Measurements from ENCODE around the gene NPPC. TPM values are rescaled to one million over a fixed set of nuclear protein-coding genes. Genes with fewer than 3 reads are reported as not detected.

The NPPC gene
- total RNA-seq, 1 donor from 2014 or later, result not detected

DNA sequence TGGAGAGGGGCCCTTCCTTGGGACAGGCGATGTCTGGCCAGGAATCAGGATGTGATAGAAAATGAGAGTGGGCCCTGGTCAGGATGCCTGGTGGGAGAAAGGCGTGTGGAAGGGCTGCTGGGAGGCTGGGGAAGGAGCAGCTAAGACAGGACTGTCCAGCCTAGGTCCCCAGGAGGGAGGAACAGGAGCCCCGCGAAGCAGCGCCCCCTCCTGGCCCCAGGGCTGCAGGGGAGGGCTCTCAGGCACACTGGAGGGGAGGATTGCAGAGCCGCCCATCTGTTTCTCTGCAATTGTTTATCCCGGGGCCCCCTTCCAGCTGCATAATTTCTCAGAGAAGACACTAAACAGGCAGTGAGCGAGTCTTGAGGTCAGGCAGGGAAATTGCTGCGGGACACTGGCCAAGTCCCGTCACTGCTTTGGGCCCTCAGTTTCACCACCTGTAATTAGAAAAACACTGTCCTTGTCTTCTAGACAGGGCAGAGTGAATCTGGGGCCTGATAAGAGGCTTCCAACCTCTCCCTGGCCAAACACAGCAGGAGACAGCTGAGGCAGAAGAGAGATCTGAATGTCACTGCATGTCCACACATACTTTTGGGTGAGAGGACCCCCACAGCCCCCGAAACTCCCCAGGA is 3.9 kb upstream of the NPPC start:
- Histone ChIP-seq H3K27me3 (ENCODE audit: control insufficient read depth, insufficient read depth, low read length) (peaks cover 21% of the 10 kb centered on the region), H3K36me3 (ENCODE audit: control insufficient read depth, insufficient read depth, low read length) (no peaks in the 10 kb centered on the region), H3K4me3 (ENCODE audit: low read depth, low read length) (no peak overlapping the region)
- DNase-seq (ENCODE audit: low read depth), result no peak
- FAIRE-seq, result no peak
- TF ChIP-seq, protein P1, sequence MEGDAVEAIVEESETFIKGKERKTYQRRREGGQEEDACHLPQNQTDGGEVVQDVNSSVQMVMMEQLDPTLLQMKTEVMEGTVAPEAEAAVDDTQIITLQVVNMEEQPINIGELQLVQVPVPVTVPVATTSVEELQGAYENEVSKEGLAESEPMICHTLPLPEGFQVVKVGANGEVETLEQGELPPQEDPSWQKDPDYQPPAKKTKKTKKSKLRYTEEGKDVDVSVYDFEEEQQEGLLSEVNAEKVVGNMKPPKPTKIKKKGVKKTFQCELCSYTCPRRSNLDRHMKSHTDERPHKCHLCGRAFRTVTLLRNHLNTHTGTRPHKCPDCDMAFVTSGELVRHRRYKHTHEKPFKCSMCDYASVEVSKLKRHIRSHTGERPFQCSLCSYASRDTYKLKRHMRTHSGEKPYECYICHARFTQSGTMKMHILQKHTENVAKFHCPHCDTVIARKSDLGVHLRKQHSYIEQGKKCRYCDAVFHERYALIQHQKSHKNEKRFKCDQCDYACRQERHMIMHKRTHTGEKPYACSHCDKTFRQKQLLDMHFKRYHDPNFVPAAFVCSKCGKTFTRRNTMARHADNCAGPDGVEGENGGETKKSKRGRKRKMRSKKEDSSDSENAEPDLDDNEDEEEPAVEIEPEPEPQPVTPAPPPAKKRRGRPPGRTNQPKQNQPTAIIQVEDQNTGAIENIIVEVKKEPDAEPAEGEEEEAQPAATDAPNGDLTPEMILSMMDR (IDR thresholded peaks at IDR 0.05; ENCODE audit: insufficient read depth, low read length, severe bottlenecking), result peak; percentile 25

DNA sequence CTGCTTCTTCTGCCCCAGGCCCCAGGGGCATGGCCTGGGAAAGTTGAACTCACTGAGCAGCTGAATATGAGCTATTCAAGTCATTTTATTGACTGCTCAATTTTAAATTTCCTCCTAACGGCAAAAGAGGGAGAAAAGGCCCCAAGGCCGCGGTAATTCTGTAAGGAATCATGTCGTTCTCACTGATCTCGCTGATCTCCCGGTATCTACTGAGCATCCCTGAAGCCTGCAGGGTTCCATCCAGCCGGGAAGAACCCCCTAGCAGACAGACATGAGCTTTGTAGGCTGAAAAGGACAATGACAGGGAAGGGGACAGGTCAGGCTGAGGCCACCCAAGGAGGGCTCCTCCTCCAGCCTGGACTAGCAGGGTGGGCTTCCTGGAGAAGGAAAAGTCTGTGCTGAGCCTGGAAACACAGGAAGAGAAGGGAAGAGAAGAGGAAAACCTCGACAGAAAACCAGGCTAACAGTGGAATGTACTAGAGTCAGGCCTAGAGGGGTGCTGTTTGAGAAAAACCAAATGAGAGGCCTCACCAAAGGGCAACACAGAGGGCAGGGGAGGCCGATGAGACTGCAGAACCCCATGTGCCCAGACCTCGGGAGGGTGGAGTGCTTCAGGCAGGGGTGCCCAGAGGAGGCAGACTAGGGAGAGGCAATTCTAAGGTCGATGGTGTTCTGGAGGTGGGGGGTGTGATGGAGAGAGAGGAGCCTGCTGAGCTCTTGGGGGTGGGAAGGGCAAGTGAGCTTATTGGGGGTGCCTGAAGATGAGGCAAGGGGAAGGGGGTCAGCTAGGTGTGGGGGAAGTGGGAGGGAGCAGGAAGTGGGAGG is 2.9 kb upstream of the NPPC start:
- TF ChIP-seq, protein P1 (IDR thresholded peaks at IDR 0.05; ENCODE audit: insufficient read depth, low read length, severe bottlenecking), result no peak
- DNase-seq (ENCODE audit: low read depth) (no peak), FAIRE-seq (no peak)
- no peak overlapping the region for H3K4me3 ChIP-seq (ENCODE audit: low read depth, low read length)
- H3K36me3 ChIP-seq (ENCODE audit: control insufficient read depth, insufficient read depth, low read length), result no peaks in the 10 kb centered on the region
- peaks cover 31% of the 10 kb centered on the region for H3K27me3 ChIP-seq (ENCODE audit: control insufficient read depth, insufficient read depth, low read length)

DNA sequence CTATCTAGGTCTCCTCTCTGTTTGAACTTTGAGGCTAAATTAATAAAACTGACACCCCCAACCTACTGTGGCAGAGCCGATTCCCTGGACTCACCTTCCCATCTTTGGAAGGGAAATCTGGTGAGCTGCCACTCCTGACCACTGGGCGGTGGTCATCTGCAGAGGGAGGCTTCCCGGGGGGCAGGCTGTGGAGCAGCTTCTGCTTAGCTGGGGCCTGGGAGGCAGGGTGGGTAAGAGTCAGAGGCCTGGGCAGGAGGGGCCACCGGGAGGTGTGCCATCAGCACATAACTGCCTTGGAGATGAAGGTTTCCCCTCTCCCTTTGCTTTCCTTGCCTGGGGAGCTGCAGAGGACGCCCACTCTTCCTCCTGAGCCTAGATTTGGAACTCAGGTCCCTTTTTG is 2.3 kb upstream of the NPPC start:
- no peaks in the 10 kb centered on the region for H3K36me3 ChIP-seq (ENCODE audit: control insufficient read depth, insufficient read depth, low read length)
- TF ChIP-seq, protein P1 (IDR thresholded peaks at IDR 0.05; ENCODE audit: insufficient read depth, low read length, severe bottlenecking), result no peak
- peaks cover 33% of the 10 kb centered on the region for H3K27me3 ChIP-seq (ENCODE audit: control insufficient read depth, insufficient read depth, low read length)
- H3K4me3 ChIP-seq (ENCODE audit: low read depth, low read length), result no peak overlapping the region
- no peak for FAIRE-seq
- DNase-seq (ENCODE audit: low read depth), result no peak

DNA sequence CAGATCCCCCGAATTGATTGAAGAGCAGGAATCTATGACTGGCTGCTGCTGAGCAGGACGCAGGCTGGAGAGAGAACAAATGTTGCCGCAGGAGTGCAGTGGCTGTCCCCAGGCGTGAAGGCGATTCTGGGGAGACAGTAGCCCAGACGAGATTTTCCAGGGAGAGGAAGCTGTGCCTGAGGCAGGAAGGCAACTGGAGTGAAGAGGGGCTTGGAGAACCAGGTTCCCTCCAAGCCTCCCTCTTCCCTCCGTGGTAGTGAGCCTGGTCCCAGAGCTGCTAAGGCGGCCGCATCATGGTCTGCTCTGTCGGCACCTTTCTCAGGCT is 1.3 kb upstream of the NPPC start:
- no peak for DNase-seq (ENCODE audit: low read depth)
- no peak for FAIRE-seq
- TF ChIP-seq, protein P1 (IDR thresholded peaks at IDR 0.05; ENCODE audit: insufficient read depth, low read length, severe bottlenecking), result no peak
- no peak overlapping the region for H3K4me3 ChIP-seq (ENCODE audit: low read depth, low read length)
- H3K36me3 ChIP-seq (ENCODE audit: control insufficient read depth, insufficient read depth, low read length), result no peaks in the 10 kb centered on the region
- H3K27me3 ChIP-seq (ENCODE audit: control insufficient read depth, insufficient read depth, low read length), result peaks cover 33% of the 10 kb centered on the region

DNA sequence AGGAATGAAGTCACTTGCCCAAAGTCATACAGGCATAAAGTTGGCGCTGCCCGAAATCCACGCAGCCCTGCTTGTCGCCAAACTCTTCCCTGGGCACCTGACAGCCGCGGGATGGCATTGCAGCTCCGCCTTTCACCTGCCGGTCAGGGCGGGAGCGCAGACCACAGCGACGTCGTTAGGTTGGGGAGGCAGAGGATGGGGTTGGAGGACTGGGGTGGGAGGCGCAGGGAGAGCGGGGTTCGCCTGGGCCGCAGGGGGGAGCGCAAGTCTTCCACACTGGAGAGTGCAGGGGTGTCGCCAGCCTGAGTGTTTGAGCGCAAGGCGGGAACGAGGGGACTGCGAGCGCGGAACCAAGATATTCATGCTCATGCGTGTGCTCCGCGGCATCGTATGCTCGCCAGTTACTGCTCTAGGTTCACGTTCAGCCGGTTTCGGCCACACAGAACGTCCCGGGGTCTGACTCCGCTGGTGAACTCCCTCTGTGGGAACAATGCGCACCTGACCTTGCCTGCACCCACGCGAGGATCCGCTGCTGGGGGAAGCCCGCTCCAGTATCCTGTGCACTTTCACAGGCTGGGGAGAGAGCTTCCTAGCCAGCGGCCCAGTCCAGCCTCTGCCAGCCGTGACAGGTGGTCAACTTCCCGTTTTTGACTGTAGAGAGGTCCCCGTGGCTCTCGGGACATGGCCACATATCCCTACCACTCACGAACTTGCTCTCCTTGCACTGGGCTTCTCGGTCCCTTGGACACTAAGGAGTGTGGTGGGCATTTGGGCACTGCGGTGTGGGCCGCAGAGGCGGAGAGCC is 767 bp upstream of the NPPC start:
- Histone ChIP-seq H3K36me3 (ENCODE audit: control insufficient read depth, insufficient read depth, low read length) (no peaks in the 10 kb centered on the region), H3K4me3 (ENCODE audit: low read depth, low read length) (peak overlapping the region; percentile 30), H3K27me3 (ENCODE audit: control insufficient read depth, insufficient read depth, low read length) (peaks cover 33% of the 10 kb centered on the region)
- TF ChIP-seq, protein P1 (IDR thresholded peaks at IDR 0.05; ENCODE audit: insufficient read depth, low read length, severe bottlenecking), result no peak
- no peak for FAIRE-seq
- DNase-seq (ENCODE audit: low read depth), result peak; percentile 26
